Measurements from ENCODE around the gene CDK1.

CDK1 gene

GRCh38 chr10:60778971-60779796 is 906 bp downstream of the CDK1 start:
- no peaks in the 10 kb centered on the region for H3K9me3 Mint-ChIP-seq
- peak overlapping the region; percentile 97 to 100 (median 97) for H3K4me3 Mint-ChIP-seq
- H3K27ac Mint-ChIP-seq = peak overlapping the region in 2 of 3 experiments; percentile 78 to 82
- no peaks in the 10 kb centered on the region for H3K27me3 Mint-ChIP-seq (ENCODE audit: low read depth)
- peaks cover 35% of the 10 kb centered on the region for H3K4me1 Mint-ChIP-seq
- peaks cover 19% of the 10 kb centered on the region for H3K36me3 Mint-ChIP-seq (ENCODE audit: low read depth)
- no peak for TF ChIP-seq CTCF (IDR thresholded peaks at IDR 0.05; ENCODE audit: unreplicated experiment in 3 of 3)

- Mint-ChIP-seq H3K36me3 (ENCODE audit: low read depth) (peaks cover 41% of the 10 kb centered on the region), H3K27ac (peak overlapping the region in 1 of 3 experiments; percentile 22)
- TF ChIP-seq CTCF (IDR thresholded peaks at IDR 0.05; ENCODE audit: unreplicated experiment in 3 of 3) = no peak
These were observed 3.4 kb downstream of the CDK1 start for GRCh38 chr10:60781661-60782060.

DNA sequence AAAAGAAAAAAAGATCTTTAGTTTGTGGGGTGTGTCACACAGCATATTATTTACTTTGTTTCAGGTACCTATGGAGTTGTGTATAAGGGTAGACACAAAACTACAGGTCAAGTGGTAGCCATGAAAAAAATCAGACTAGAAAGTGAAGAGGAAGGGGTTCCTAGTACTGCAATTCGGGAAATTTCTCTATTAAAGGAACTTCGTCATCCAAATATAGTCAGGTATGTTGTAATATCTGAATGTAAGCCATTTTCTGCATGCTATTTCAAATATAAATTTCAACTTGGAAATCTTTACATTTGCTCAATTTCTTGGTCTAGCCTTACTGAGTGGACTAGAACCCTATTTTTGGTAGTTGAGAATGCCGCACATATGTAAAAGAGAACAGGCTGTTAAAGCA is 6.4 kb downstream of the CDK1 start:
- H3K9me3 Mint-ChIP-seq = no peaks in the 10 kb centered on the region
- H3K36me3 Mint-ChIP-seq (ENCODE audit: low read depth) = peaks cover 65% of the 10 kb centered on the region
- no peak overlapping the region for H3K4me3 Mint-ChIP-seq
- H3K27ac Mint-ChIP-seq = peak overlapping the region in 2 of 3 experiments; percentile 19 to 67
- no peak for TF ChIP-seq CTCF (IDR thresholded peaks at IDR 0.05; ENCODE audit: unreplicated experiment in 3 of 3)
- H3K27me3 Mint-ChIP-seq (ENCODE audit: low read depth) = no peaks in the 10 kb centered on the region
- H3K4me1 Mint-ChIP-seq = peaks cover 36% of the 10 kb centered on the region

More at GRCh38 chr10:60781661-60782060, 3.4 kb downstream of the CDK1 start:
- Mint-ChIP-seq H3K4me1 (peaks cover 46% of the 10 kb centered on the region), H3K9me3 (no peaks in the 10 kb centered on the region), H3K4me3 (peak overlapping the region; percentile 34 to 56 (median 44)), H3K27me3 (ENCODE audit: low read depth) (no peaks in the 10 kb centered on the region)

DNA sequence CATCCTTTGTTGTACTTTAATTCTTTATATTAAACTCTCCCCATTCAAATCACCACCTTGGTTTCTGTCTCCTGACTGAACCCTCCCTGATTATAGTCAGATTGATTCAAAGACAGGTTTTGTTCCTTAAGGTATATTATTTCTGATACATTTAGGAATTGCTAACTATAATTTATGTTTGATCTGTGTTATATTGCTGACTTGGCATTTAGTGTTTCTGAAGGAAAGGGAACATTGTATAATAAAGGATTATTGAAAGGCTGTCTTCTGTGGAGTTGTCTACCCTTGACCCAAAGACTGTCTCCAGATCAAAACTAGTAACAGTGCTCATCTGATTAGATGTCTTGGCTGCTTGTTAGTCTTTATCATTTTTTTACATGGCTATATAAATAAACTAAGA is 10.3 kb downstream of the CDK1 start:
- no peak for TF ChIP-seq CTCF (IDR thresholded peaks at IDR 0.05; ENCODE audit: unreplicated experiment in 3 of 3)
- H3K4me1 Mint-ChIP-seq = peaks cover 15% of the 10 kb centered on the region
- peaks cover 82% of the 10 kb centered on the region for H3K36me3 Mint-ChIP-seq (ENCODE audit: low read depth)
- peak overlapping the region in 1 of 3 experiments; percentile 1 for H3K27ac Mint-ChIP-seq
- no peaks in the 10 kb centered on the region for H3K9me3 Mint-ChIP-seq
- no peaks in the 10 kb centered on the region for H3K27me3 Mint-ChIP-seq (ENCODE audit: low read depth)
- H3K4me3 Mint-ChIP-seq = no peak overlapping the region

DNA sequence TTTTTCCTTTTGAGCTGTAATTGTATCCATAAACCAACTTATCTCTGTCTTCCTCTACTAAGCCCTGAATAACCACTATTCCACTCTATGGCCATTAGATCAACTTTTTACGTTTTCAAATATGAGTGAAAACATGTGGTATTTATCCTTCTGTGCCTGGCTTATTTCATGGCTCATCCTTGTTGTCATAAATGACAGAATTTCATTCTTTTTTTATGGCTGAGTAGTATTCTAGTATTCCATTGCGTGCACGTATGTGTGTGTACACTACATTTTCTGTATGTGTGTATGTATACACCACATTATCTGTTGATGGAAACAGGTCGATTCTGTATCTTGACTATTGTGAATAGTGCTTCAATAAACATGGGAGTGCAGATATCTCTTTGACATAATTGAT is 11.1 kb downstream of the CDK1 start:
- no peaks in the 10 kb centered on the region for H3K9me3 Mint-ChIP-seq
- peaks cover 19% of the 10 kb centered on the region for H3K4me1 Mint-ChIP-seq
- no peak for TF ChIP-seq CTCF (IDR thresholded peaks at IDR 0.05; ENCODE audit: unreplicated experiment in 3 of 3)
- no peak overlapping the region for H3K4me3 Mint-ChIP-seq
- H3K27me3 Mint-ChIP-seq (ENCODE audit: low read depth) = no peaks in the 10 kb centered on the region
- H3K36me3 Mint-ChIP-seq (ENCODE audit: low read depth) = peaks cover 77% of the 10 kb centered on the region
- no peak overlapping the region for H3K27ac Mint-ChIP-seq

- H3K27me3 Mint-ChIP-seq (ENCODE audit: low read depth) = no peaks in the 10 kb centered on the region
- TF ChIP-seq CTCF (IDR thresholded peaks at IDR 0.05; ENCODE audit: unreplicated experiment in 3 of 3) = no peak
- no peak overlapping the region for H3K4me3 Mint-ChIP-seq
- peaks cover 9% of the 10 kb centered on the region for H3K4me1 Mint-ChIP-seq
- H3K36me3 Mint-ChIP-seq (ENCODE audit: low read depth) = peaks cover 42% of the 10 kb centered on the region
- H3K9me3 Mint-ChIP-seq = no peaks in the 10 kb centered on the region
- H3K27ac Mint-ChIP-seq = peak overlapping the region in 2 of 3 experiments; percentile 2 to 87
These were observed 16.7 kb downstream of the CDK1 start for GRCh38 chr10:60794953-60795352.

Data from nephron (organoid).